GM23248 (cell line): Measurements from ENCODE around the gene ARMS2. TPM values are rescaled to one million over a fixed set of nuclear protein-coding genes. Genes with fewer than 3 reads are reported as not detected.
A peak's percentile ranks its signal among the peaks of the same experiment; 100 is the strongest.

Source experiments
- DNase-seq: peaks from one replicate; pipeline ENCODE4 v3.0.0-alpha.2; 2015
- H2AFZ ChIP-seq: fragments of 200-600 bp; sonication (generic); 2 replicates; pipeline ENCODE4 v1.6.1; 2016; ENCODE audit warnings: antibody characterized with exemption
- H3F3A ChIP-seq: fragments of 200-600 bp; sonication (generic); 2 replicates; pipeline ENCODE4 v1.6.1; 2016; ENCODE audit warnings: mild to moderate bottlenecking, antibody characterized with exemption, mixed run types; ENCODE audit not compliant: insufficient read depth
- H3K27ac ChIP-seq: fragments of 200-600 bp; sonication (generic); 2 replicates; pipeline ENCODE4 v1.5.1; 2016; ENCODE audit warnings: mild to moderate bottlenecking
- H3K27me3 ChIP-seq: fragments of 200-600 bp; sonication (generic); replicated peaks from 2 replicates; pipeline ENCODE4 v1.6.1; 2016; ENCODE audit warnings: mild to moderate bottlenecking; ENCODE audit not compliant: insufficient read depth
- H3K36me3 ChIP-seq: fragments of 200-600 bp; sonication (generic); 2 replicates; pipeline ENCODE4 v1.6.1; 2016; ENCODE audit warnings: low read depth, mild to moderate bottlenecking
- H3K4me1 ChIP-seq: fragments of 200-600 bp; sonication (generic); 2 replicates; pipeline ENCODE4 v1.6.1; 2016; ENCODE audit warnings: mild to moderate bottlenecking; ENCODE audit not compliant: insufficient read depth
- H3K4me2 ChIP-seq: fragments of 200-600 bp; sonication (generic); one replicate; pipeline ENCODE4 v1.6.1; 2016; ENCODE audit warnings: mild to moderate bottlenecking; ENCODE audit not compliant: unreplicated experiment
- H3K4me3 ChIP-seq: fragments of 200-600 bp; sonication (generic); 2 replicates; pipeline ENCODE4 v1.5.1; 2016; ENCODE audit warnings: mild to moderate bottlenecking
- H3K79me2 ChIP-seq: fragments of 200-600 bp; sonication (generic); 2 replicates; pipeline ENCODE4 v1.6.1; 2016; ENCODE audit warnings: mild to moderate bottlenecking; ENCODE audit not compliant: insufficient read depth
- H3K9ac ChIP-seq: fragments of 200-600 bp; sonication (generic); 2 replicates; pipeline ENCODE4 v1.6.1; 2016; ENCODE audit warnings: mild to moderate bottlenecking
- H3K9me2 ChIP-seq: fragments of 200-600 bp; sonication (generic); 2 replicates; pipeline ENCODE4 v1.6.1; 2016; ENCODE audit warnings: mixed run types, mild to moderate bottlenecking, moderate library complexity; ENCODE audit not compliant: insufficient read depth
- H3K9me3 ChIP-seq: fragments of 200-600 bp; sonication (generic); one replicate; pipeline ENCODE4 v1.6.1; 2017; ENCODE audit warnings: low read depth
- H4K20me1 ChIP-seq: fragments of 200-600 bp; sonication (generic); 2 replicates; pipeline ENCODE4 v1.6.0; 2016; ENCODE audit not compliant: insufficient read depth
- EZH2 ChIP-seq: fragments of 200-600 bp; sonication (generic); IDR thresholded peaks from 2 replicates; pipeline ENCODE4 v1.6.1; 2018; ENCODE audit warnings: antibody characterized with exemption, mild to moderate bottlenecking; ENCODE audit not compliant: insufficient read depth, poor library complexity, severe bottlenecking
- EZH2phosphoT487 ChIP-seq: fragments of 200-600 bp; sonication (generic); IDR thresholded peaks from 2 replicates; pipeline ENCODE4 v1.6.1; 2018; ENCODE audit warnings: antibody characterized with exemption, moderate library complexity, mild to moderate bottlenecking, low read depth; ENCODE audit not compliant: insufficient read depth
- WGBS, 2 experiments: methylation state at CpG; one replicate each; pipeline ENCODE4 v1.1.6; 2015 to 2017; ENCODE audit warnings: low lambda C conversion rate in 2 of 2, low coverage in 1 of 2; ENCODE audit errors: missing lambda C conversion rate in 2 of 2; 5-methylcytosine and 5-hydroxymethylcytosine counted together
- in situ Hi-C: fragments of 300-500 bp; cut with MboI; formaldehyde crosslinking; loops from 2 replicates; pipeline ENCODE4 v1.15.0; 2020
- polyA plus RNA-seq: library from polyadenylated mRNA; unstranded; fragments of >200 nt; fragmentation: Nextera tagmentation; extraction: Ambion mirVana; gene quantifications from 2 replicates; pipeline ENCODE4 v1.2.1, GENCODE V29; 2016
- total RNA-seq: library from RNA; depleted of rRNA; stranded (reverse); fragments of >200 nt; shearing (Covaris generic); gene quantifications from 2 replicates; pipeline ENCODE4 v1.2.3, GENCODE V29; 2014

ARMS2 gene
- total and polyA plus RNA-seq, 2 experiments from 2014 or later, result not detected

DNA sequence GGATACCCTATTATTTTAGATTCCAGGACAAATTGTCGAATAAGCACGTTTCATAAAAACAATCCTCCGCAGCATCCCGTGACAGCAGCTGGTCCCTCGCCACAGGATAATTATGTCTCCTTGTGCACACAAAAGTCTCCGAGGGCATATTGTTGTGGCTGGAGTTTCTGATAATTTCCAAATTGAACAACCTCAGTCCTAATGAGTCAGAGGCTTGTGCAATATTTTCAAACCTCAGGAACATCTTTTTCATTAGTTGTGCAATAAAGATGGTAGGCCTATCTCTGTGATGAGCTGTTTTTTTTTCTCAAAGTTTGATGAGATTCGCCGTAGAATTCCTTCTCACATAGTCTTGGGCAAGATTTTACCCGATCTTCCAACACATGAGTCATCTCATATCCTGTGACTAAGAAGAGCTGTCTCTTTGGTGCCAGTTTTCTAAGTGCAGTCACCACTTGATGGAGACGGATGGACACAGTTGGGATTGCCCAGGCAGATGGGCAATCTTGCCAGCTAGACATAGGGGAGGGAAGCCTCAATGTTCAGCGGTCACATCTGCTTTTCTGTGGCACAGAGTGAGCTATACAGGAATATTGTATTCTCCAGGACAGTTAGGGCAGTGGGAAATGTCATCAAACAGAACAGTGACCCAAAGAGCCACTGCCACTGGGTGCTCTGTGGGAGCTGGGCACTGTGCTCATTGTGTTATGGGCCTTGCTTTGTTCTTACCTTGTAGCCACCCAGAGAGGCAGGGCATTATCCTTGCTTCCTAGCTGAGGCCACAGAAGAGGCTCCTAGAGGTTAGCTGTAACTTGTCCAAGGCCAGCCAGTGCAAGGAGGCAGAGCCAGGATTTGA, 14.7 kb downstream of the ARMS2 start:
- in situ Hi-C loops, result no loop called here
- H3K27ac ChIP-seq, result peak overlapping the region; percentile 73
- WGBS, 2 experiments, result 1% methylated on average over 11 of the region's 11 CpGs
- H3F3A ChIP-seq, result peaks cover 26% of the 10 kb centered on the region
- no peaks in the 10 kb centered on the region for H4K20me1 ChIP-seq
- no peaks in the 10 kb centered on the region for H3K36me3 ChIP-seq
- H3K4me2 ChIP-seq, result peak overlapping the region; percentile 49
- DNase-seq, result peak; percentile 99
- peak overlapping the region; percentile 25; the same call in 1 of the 2 replicates for H3K4me3 ChIP-seq
- no peaks in the 10 kb centered on the region for H3K9me3 ChIP-seq
- peaks cover 28% of the 10 kb centered on the region for H3K4me1 ChIP-seq
- H3K27me3 ChIP-seq, result no peaks in the 10 kb centered on the region
- H3K9ac ChIP-seq, result peak overlapping the region; percentile 56
- peaks cover 85% of the 10 kb centered on the region for H3K79me2 ChIP-seq
- no peaks in the 10 kb centered on the region for H3K9me2 ChIP-seq
- TF ChIP-seq EZH2, result no peak
- peak; percentile 92 for TF ChIP-seq EZH2phosphoT487
- no peak overlapping the region for H2AFZ ChIP-seq

DNA sequence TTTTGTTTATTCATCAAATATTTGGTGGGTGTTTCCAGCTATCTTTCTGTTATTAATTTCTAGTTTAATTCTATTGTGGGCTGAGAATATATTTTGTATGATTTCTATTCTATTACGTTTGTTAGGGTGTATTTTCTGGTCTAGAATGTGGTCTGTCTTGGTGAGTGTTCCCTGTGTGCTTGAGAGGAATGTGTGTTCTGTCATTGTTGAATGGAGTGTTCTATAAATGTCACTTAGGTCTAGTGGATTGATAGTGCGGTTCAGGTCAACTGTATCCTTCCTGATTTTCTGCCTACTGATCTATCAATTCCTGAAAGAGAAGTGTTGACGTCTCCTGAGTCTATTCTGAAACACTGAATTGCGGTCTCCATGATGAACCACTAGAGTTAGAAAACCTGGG, 15.4 kb downstream of the ARMS2 start:
- H3K9me3 ChIP-seq, result no peaks in the 10 kb centered on the region
- peak overlapping the region; percentile 49 for H3K4me2 ChIP-seq
- no peak overlapping the region for H2AFZ ChIP-seq
- WGBS, 2 experiments, result 95 to 97% methylated on average over 4 of the region's 4 CpGs
- no peak overlapping the region for H3K4me3 ChIP-seq
- H3K4me1 ChIP-seq, result peaks cover 32% of the 10 kb centered on the region
- H3F3A ChIP-seq, result peaks cover 31% of the 10 kb centered on the region
- H3K9me2 ChIP-seq, result no peaks in the 10 kb centered on the region
- in situ Hi-C loops, result no loop called here
- peak overlapping the region; percentile 64 for H3K27ac ChIP-seq
- no peaks in the 10 kb centered on the region for H4K20me1 ChIP-seq
- H3K79me2 ChIP-seq, result peaks cover 85% of the 10 kb centered on the region
- H3K27me3 ChIP-seq, result no peaks in the 10 kb centered on the region
- TF ChIP-seq EZH2, result no peak
- TF ChIP-seq EZH2phosphoT487, result no peak
- H3K9ac ChIP-seq, result 0 out of 2 replicates have a peak overlapping the region, but pooled peaks have one; percentile 30
- DNase-seq, result no peak
- H3K36me3 ChIP-seq, result no peaks in the 10 kb centered on the region

DNA sequence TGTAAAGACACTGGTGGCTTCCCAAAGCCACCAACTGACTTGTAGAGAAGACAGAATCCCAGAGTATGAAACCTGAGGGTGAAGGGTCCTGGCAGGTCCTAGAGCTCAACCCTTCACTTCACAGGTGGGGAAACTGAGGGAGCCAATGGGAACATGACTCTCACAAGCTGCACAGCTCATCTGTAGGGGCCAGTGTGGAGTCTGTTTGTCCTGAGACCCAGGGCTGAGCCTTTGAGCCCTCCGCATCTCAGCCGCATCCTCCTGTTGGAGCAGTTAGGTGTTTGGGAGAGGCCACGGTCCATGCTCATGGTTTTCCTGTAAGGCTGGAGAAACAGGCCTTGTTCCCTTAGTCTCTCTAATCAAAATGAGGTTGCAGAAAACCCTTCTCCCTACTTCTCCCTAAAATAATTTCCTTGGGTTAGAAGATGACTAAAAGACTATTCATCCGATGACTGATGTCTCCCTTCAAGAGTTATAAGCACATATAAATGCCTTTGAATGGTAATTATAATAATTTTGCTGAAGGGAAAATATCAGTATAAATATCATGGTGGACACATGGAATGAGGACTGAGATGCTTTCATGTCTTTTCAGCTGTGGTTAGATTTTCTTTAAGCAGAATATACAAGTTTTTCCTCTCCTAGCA, 17.2 kb downstream of the ARMS2 start:
- Histone ChIP-seq H3K27ac (peak overlapping the region; percentile 36; the same call in 1 of the 2 replicates), H3K4me3 (no peak overlapping the region), H3K9ac (no peak overlapping the region), H3K27me3 (no peaks in the 10 kb centered on the region), H3K79me2 (peaks cover 68% of the 10 kb centered on the region), H3K4me1 (peaks cover 49% of the 10 kb centered on the region), H4K20me1 (no peaks in the 10 kb centered on the region), H3F3A (peaks cover 44% of the 10 kb centered on the region), H2AFZ (no peak overlapping the region), H3K36me3 (no peaks in the 10 kb centered on the region), H3K4me2 (peak overlapping the region; percentile 5), H3K9me3 (no peaks in the 10 kb centered on the region), H3K9me2 (no peaks in the 10 kb centered on the region)
- in situ Hi-C loops, result no loop called here
- WGBS, 2 experiments, result 68 to 79% methylated on average over 4 of the region's 4 CpGs
- TF ChIP-seq EZH2, result no peak
- TF ChIP-seq EZH2phosphoT487, result no peak
- peak; percentile 56 for DNase-seq

DNA sequence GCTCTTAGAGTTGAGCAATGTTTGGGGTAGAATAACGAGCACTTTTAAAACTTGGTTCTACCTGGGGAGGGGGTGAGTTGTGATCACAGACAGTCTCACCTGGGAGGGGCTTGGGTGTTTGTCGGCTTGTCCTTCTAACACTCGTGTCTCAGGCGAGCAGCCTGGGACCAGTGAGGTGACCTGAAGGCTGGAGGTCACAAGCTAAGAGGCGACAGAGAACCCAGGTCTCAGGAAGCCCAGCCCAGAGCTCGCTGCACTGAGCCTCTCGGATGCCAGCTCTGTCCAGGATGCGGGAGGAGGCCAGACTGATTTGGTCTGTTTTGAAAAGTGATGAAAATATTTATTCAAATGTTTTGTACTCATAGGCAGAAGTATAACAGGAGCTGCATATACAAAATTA, 18.7 kb downstream of the ARMS2 start:
- Histone ChIP-seq H3K9ac (no peak overlapping the region), H3K79me2 (peaks cover 65% of the 10 kb centered on the region), H4K20me1 (no peaks in the 10 kb centered on the region), H3K9me2 (no peaks in the 10 kb centered on the region), H3K27me3 (no peaks in the 10 kb centered on the region), H3K27ac (no peak overlapping the region), H3K4me1 (peaks cover 49% of the 10 kb centered on the region), H3K36me3 (no peaks in the 10 kb centered on the region), H3K4me2 (no peak overlapping the region), H3K9me3 (no peaks in the 10 kb centered on the region), H2AFZ (no peak overlapping the region), H3K4me3 (no peak overlapping the region), H3F3A (peaks cover 37% of the 10 kb centered on the region)
- no peak for TF ChIP-seq EZH2
- no peak for TF ChIP-seq EZH2phosphoT487
- WGBS, 2 experiments, result 96% methylated on average over 8 of the region's 8 CpGs
- in situ Hi-C loops, result no loop called here
- no peak for DNase-seq
